ENCODE measurements around the gene CD69. TPM values are rescaled to one million over a fixed set of nuclear protein-coding genes. Genes with fewer than 3 reads are reported as not detected.

Gene CD69
- total RNA-seq, 1 experiment from 2014 or later: not detected

GRCh38 chr12:9730011-9730410 lies 30.7 kb downstream of the CD69 start:
- H3K27ac Mint-ChIP-seq (ENCODE audit: unreplicated experiment): no peak overlapping the region
- H3K27me3 ChIP-seq (replicated peaks; ENCODE audit: control insufficient read depth, insufficient read depth, low read length): no peaks in the 10 kb centered on the region; the same call in 1 of the 2 replicates
- CTCF ChIA-PET: interaction anchor here (0.6 to 1.1 kb wide), 2 partner anchors 13 to 1073 kb away, joined by 3 read pairs; no protein-coding TSS in a partner anchor

GRCh38 chr12:9729082-9729481 lies 31.6 kb downstream of the CD69 start:
- Histone ChIP-seq H3K27me3 (replicated peaks; ENCODE audit: control insufficient read depth, insufficient read depth, low read length) (no peaks in the 10 kb centered on the region; the same call in 1 of the 2 replicates), H3K36me3 (ENCODE audit: control insufficient read depth, insufficient read depth, low read length) (no peaks in the 10 kb centered on the region), H3K9me3 (no peaks in the 10 kb centered on the region), H3K4me1 (no peaks in the 10 kb centered on the region), H3K4me3 (ENCODE audit: low read depth, low read length) (no peak overlapping the region)
- Mint-ChIP-seq H3K9me3 (ENCODE audit: unreplicated experiment) (no peaks in the 10 kb centered on the region), H3K4me1 (ENCODE audit: low read depth, unreplicated experiment) (no peaks in the 10 kb centered on the region), H3K36me3 (ENCODE audit: insufficient read depth, unreplicated experiment) (no peaks in the 10 kb centered on the region), H3K4me3 (ENCODE audit: unreplicated experiment) (no peak overlapping the region), H3K27ac (ENCODE audit: unreplicated experiment) (no peak overlapping the region), H3K27me3 (ENCODE audit: insufficient read depth, unreplicated experiment) (peaks cover 11% of the 10 kb centered on the region)
- BruUV-seq (replicated peaks): no TSS peak
- TF ChIP-seq CTCF (IDR thresholded peaks at IDR 0.05; ENCODE audit: insufficient read depth in 1 of 2, low read depth in 1 of 2, low read length in 1 of 2, severe bottlenecking in 1 of 2, unreplicated experiment in 1 of 2): no peak
- POLR2A ChIA-PET: no interaction called here
- DNase-seq: no peak
- CTCF ChIA-PET: interaction anchor here (1.1 kb wide), 1 partner anchor 14 kb away, joined by 3 read pairs; no protein-coding TSS in a partner anchor
- intact Hi-C loops (cut with micrococcal nuclease; ENCODE audit: unreplicated experiment): no loop called here

More at GRCh38 chr12:9730011-9730410, 30.7 kb downstream of the CD69 start:
- no peak for TF ChIP-seq CTCF (IDR thresholded peaks at IDR 0.05; ENCODE audit: insufficient read depth in 1 of 2, low read depth in 1 of 2, low read length in 1 of 2, severe bottlenecking in 1 of 2, unreplicated experiment in 1 of 2)
- Histone ChIP-seq H3K9me3 (no peaks in the 10 kb centered on the region), H3K36me3 (ENCODE audit: control insufficient read depth, insufficient read depth, low read length) (no peaks in the 10 kb centered on the region), H3K4me3 (ENCODE audit: low read depth, low read length) (no peak overlapping the region), H3K4me1 (no peaks in the 10 kb centered on the region)
- no peak overlapping the region for H3K4me3 Mint-ChIP-seq (ENCODE audit: unreplicated experiment)
- POLR2A ChIA-PET: no interaction called here
- no TSS peak for BruUV-seq (replicated peaks)
- H3K4me1 Mint-ChIP-seq (ENCODE audit: low read depth, unreplicated experiment): no peaks in the 10 kb centered on the region
- peaks cover 11% of the 10 kb centered on the region for H3K27me3 Mint-ChIP-seq (ENCODE audit: insufficient read depth, unreplicated experiment)
- intact Hi-C loops (cut with micrococcal nuclease; ENCODE audit: unreplicated experiment): no loop called here
- H3K36me3 Mint-ChIP-seq (ENCODE audit: insufficient read depth, unreplicated experiment): no peaks in the 10 kb centered on the region
- H3K9me3 Mint-ChIP-seq (ENCODE audit: unreplicated experiment): no peaks in the 10 kb centered on the region
- DNase-seq: no peak

GRCh38 chr12:9727813-9728212 lies 32.9 kb downstream of the CD69 start:
- CTCF ChIA-PET: no interaction called here
- intact Hi-C loops (cut with micrococcal nuclease; ENCODE audit: unreplicated experiment): no loop called here
- H3K4me3 Mint-ChIP-seq (ENCODE audit: unreplicated experiment): no peak overlapping the region
- BruUV-seq (replicated peaks): no TSS peak
- Histone ChIP-seq H3K36me3 (ENCODE audit: control insufficient read depth, insufficient read depth, low read length) (no peaks in the 10 kb centered on the region), H3K4me3 (ENCODE audit: low read depth, low read length) (no peak overlapping the region), H3K4me1 (no peaks in the 10 kb centered on the region), H3K27me3 (replicated peaks; ENCODE audit: control insufficient read depth, insufficient read depth, low read length) (no peaks in the 10 kb centered on the region; the same call in none of the 2 replicates), H3K9me3 (no peaks in the 10 kb centered on the region)
- H3K4me1 Mint-ChIP-seq (ENCODE audit: low read depth, unreplicated experiment): peaks cover 7% of the 10 kb centered on the region
- H3K9me3 Mint-ChIP-seq (ENCODE audit: unreplicated experiment): no peaks in the 10 kb centered on the region
- TF ChIP-seq CTCF (IDR thresholded peaks at IDR 0.05; ENCODE audit: insufficient read depth in 1 of 2, low read depth in 1 of 2, low read length in 1 of 2, severe bottlenecking in 1 of 2, unreplicated experiment in 1 of 2): no peak
- DNase-seq: no peak
- H3K27me3 Mint-ChIP-seq (ENCODE audit: insufficient read depth, unreplicated experiment): peaks cover 10% of the 10 kb centered on the region
- H3K27ac Mint-ChIP-seq (ENCODE audit: unreplicated experiment): no peak overlapping the region
- no peaks in the 10 kb centered on the region for H3K36me3 Mint-ChIP-seq (ENCODE audit: insufficient read depth, unreplicated experiment)
- POLR2A ChIA-PET: no interaction called here

All from Caco-2 (cell line).